Mesenchymal stem cell (in vitro differentiated cells and primary cell): ENCODE data around the gene KPTN.
A peak's percentile ranks its signal among the peaks of the same experiment; 100 is the strongest.

Source experiments
- DNase-seq: peaks from one replicate; pipeline ENCODE4 v3.0.0-alpha.2; 2013
- H2AFZ ChIP-seq: one replicate; pipeline ENCODE4 v1.6.1; 2013; ENCODE audit warnings: low read depth, mild to moderate bottlenecking, control low read depth, inconsistent platforms, low read length, moderate library complexity
- H2AK5ac ChIP-seq: 2 replicates; pipeline ENCODE4 v1.6.1; 2013; ENCODE audit warnings: low read length, moderate library complexity, mild to moderate bottlenecking, inconsistent platforms; ENCODE audit not compliant: severe bottlenecking
- H2BK120ac ChIP-seq: one replicate; pipeline ENCODE4 v1.6.1; 2013; ENCODE audit warnings: low read depth, mild to moderate bottlenecking, inconsistent platforms, low read length, moderate library complexity
- H2BK12ac ChIP-seq, 2 experiments: one replicate each; pipeline ENCODE4 v1.6.1; 2013; ENCODE audit warnings: inconsistent platforms in 2 of 2, low read length in 2 of 2, mild to moderate bottlenecking in 2 of 2, moderate library complexity in 2 of 2, control low read depth in 1 of 2
- H2BK15ac ChIP-seq: one replicate; pipeline ENCODE4 v1.6.1; 2013; ENCODE audit warnings: mild to moderate bottlenecking, low read depth, inconsistent platforms; ENCODE audit not compliant: poor library complexity, severe bottlenecking
- H2BK5ac ChIP-seq: 2 replicates; pipeline ENCODE4 v1.6.1; 2013; ENCODE audit warnings: low read depth, mild to moderate bottlenecking, low read length, control low read depth, inconsistent platforms; ENCODE audit not compliant: poor library complexity, severe bottlenecking
- H3K14ac ChIP-seq, 2 experiments: one replicate each; pipeline ENCODE4 v1.6.1; 2013; ENCODE audit warnings: inconsistent platforms in 2 of 2, low read length in 2 of 2, control low read depth in 1 of 2, mild to moderate bottlenecking in 1 of 2, moderate library complexity in 1 of 2
- H3K18ac ChIP-seq, 2 experiments: one replicate each; pipeline ENCODE4 v1.6.1; 2013; ENCODE audit warnings: inconsistent platforms in 2 of 2, low read length in 2 of 2, control low read depth in 1 of 2, low read depth in 1 of 2, mild to moderate bottlenecking in 1 of 2
- H3K23ac ChIP-seq, 2 experiments: one replicate each; pipeline ENCODE4 v1.6.1; 2013; ENCODE audit warnings: inconsistent platforms in 2 of 2, low read length in 2 of 2, mild to moderate bottlenecking in 2 of 2, moderate library complexity in 2 of 2, control low read depth in 1 of 2
- H3K27ac ChIP-seq: 2 replicates; pipeline ENCODE4 v1.5.1; 2013; ENCODE audit warnings: mild to moderate bottlenecking, moderate library complexity, low read length, control low read depth, inconsistent platforms; ENCODE audit not compliant: poor library complexity, severe bottlenecking
- H3K27me3 ChIP-seq, 2 experiments: 2 replicates each; pipeline versions ENCODE4 v1.6.1 to v1.7.0; 2013; ENCODE audit warnings: low read length in 2 of 2, mild to moderate bottlenecking in 2 of 2, moderate library complexity in 2 of 2, control low read depth in 1 of 2, inconsistent platforms in 1 of 2; ENCODE audit not compliant: control insufficient read depth in 1 of 2, insufficient read depth in 1 of 2
- H3K36me3 ChIP-seq, 2 experiments: 2 replicates each; pipeline versions ENCODE4 v1.6.1 to v1.7.0; 2013; ENCODE audit warnings: low read length in 2 of 2, control low read depth in 1 of 2, inconsistent platforms in 1 of 2, low read depth in 1 of 2, mild to moderate bottlenecking in 1 of 2; ENCODE audit not compliant: insufficient read depth in 2 of 2, control insufficient read depth in 1 of 2
- H3K4ac ChIP-seq, 2 experiments: one replicate each; pipeline ENCODE4 v1.6.1; 2013; ENCODE audit warnings: inconsistent platforms in 2 of 2, low read length in 2 of 2, mild to moderate bottlenecking in 2 of 2, moderate library complexity in 2 of 2, control low read depth in 1 of 2, low read depth in 1 of 2
- H3K4me1 ChIP-seq: 2 replicates; pipeline ENCODE4 v1.6.1; 2013; ENCODE audit warnings: low read depth, low read length, control low read depth; ENCODE audit not compliant: control insufficient read depth, insufficient read depth
- H3K4me2 ChIP-seq: 2 replicates; pipeline ENCODE4 v1.6.1; 2013; ENCODE audit warnings: low read length, mild to moderate bottlenecking, inconsistent platforms; ENCODE audit not compliant: poor library complexity, severe bottlenecking
- H3K4me3 ChIP-seq, 2 experiments: 2 replicates each; pipeline versions ENCODE4 v1.5.1 to v1.7.0; 2013; ENCODE audit warnings: low read length in 2 of 2, mild to moderate bottlenecking in 2 of 2, control low read depth in 1 of 2, low read depth in 1 of 2; ENCODE audit not compliant: insufficient read depth in 1 of 2
- H3K79me1 ChIP-seq: replicated peaks from 2 replicates; pipeline ENCODE4 v1.6.1; 2013; ENCODE audit warnings: mild to moderate bottlenecking, control low read depth, low read length, inconsistent platforms; ENCODE audit not compliant: poor library complexity, severe bottlenecking
- H3K9ac ChIP-seq: 2 replicates; pipeline ENCODE4 v1.7.0; 2013; ENCODE audit warnings: mild to moderate bottlenecking, low read length, moderate library complexity
- H3K9me3 ChIP-seq: 2 replicates; pipeline ENCODE4 v1.7.0; 2013; ENCODE audit warnings: mild to moderate bottlenecking, low read length; ENCODE audit not compliant: control insufficient read depth
- H4K8ac ChIP-seq: one replicate; pipeline ENCODE4 v1.6.1; 2013; ENCODE audit warnings: inconsistent platforms, mild to moderate bottlenecking, low read length, moderate library complexity
- H4K91ac ChIP-seq: one replicate; pipeline ENCODE4 v1.6.1; 2013; ENCODE audit warnings: mild to moderate bottlenecking, low read length, inconsistent platforms
- WGBS: methylation state at CpG from one replicate; pipeline ENCODE4 v1.1.7; 2013; ENCODE audit warnings: mixed read lengths; 5-methylcytosine and 5-hydroxymethylcytosine counted together

The KPTN gene

DNA sequence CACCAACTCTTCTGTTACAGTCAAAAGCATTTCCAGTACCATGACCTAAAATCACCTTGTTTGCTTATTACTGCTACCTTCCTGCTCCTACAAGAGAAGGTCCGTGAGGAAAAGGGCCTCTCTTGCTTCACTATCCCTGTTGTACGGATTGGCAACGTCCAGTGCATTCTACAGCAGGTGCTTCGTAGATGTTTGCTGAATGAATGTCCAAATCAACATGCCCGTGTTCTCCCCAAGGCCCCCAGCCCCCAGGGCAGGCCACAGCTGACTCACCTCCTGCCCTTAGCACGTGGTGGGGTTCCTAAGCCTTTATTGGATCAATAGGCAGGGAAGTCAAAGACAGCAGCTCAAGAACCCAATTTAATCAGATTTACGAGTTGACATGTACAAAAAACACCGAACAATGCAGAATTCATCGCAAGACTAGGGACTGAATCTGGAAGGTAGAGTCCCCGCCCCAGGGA, 36.4 kb upstream of the KPTN start:
- no peak for DNase-seq
- no peak overlapping the region for H3K18ac ChIP-seq

DNA sequence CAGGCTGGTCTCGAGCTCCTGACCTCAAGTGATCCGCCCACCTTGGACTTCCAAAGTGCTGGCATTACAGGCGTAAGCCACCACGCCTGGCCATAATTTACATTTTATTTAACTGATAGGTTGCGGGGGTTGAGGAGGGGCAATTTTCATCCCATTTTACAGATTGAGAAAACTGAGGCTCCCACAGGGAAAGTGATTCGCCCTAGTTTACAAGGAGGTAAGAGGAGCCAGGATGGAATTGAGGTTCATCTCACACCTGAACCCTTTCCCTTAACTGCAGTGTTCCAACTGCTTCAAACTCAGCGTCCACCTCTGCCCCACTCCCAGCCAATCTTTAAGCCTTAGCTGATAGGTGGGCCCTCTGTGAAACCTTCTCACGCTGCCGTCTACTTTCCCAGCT, 34.8 kb upstream of the KPTN start:
- no peak overlapping the region for H3K4me3 ChIP-seq
- peaks cover 10% of the 10 kb centered on the region for H3K4me1 ChIP-seq
- no peak overlapping the region for H2AK5ac ChIP-seq

More for the DNA sequence above, 36.4 kb upstream of the KPTN start:
- no peak overlapping the region for H3K23ac ChIP-seq
- no peak overlapping the region for H2BK15ac ChIP-seq
- H3K79me1 ChIP-seq: no peaks in the 10 kb centered on the region
- H3K27ac ChIP-seq: no peak overlapping the region
- peaks cover 8% of the 10 kb centered on the region for H3K4me1 ChIP-seq
- H4K91ac ChIP-seq: no peak overlapping the region
- H3K4ac ChIP-seq: no peak overlapping the region
- H2AFZ ChIP-seq: no peak overlapping the region
- no peak overlapping the region for H2BK120ac ChIP-seq
- H3K4me2 ChIP-seq: no peak overlapping the region
- no peaks in the 10 kb centered on the region for H3K36me3 ChIP-seq
- 82% methylated on average over 10 of the region's 10 CpGs for WGBS
- no peak overlapping the region for H3K4me3 ChIP-seq
- no peak overlapping the region for H2BK5ac ChIP-seq
- H2AK5ac ChIP-seq: no peak overlapping the region
- H2BK12ac ChIP-seq: peak overlapping the region in 1 of 2 experiments; percentile 67
- H3K14ac ChIP-seq: no peak overlapping the region
- no peak overlapping the region for H3K9ac ChIP-seq
- no peak overlapping the region for H4K8ac ChIP-seq
- no peaks in the 10 kb centered on the region for H3K9me3 ChIP-seq
- peaks cover 24 to 28% of the 10 kb centered on the region in 2 experiments for H3K27me3 ChIP-seq

DNA sequence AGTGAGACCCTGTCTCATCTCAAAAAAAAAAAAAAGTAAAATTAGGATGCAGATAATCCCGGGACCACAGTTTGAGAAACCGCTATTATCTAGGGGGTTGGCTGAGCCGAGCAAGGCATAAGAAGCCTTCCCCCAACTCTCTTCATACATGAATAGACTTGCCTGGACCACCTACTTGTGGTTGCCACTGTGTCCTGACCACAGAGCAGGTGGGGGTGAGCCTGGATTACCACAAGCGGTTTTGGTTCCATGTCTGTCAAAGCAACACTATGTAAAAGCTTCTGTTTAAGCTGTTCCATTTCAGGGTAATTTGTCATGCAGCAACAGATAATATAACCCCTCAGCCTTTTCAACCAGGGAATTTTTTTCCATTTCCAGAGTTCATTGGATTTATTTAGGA, 34.1 kb upstream of the KPTN start:
- H3K79me1 ChIP-seq: no peaks in the 10 kb centered on the region
- no peak overlapping the region for H2AK5ac ChIP-seq
- H2BK120ac ChIP-seq: no peak overlapping the region
- no peak overlapping the region for H3K18ac ChIP-seq
- H2BK12ac ChIP-seq: no peak overlapping the region
- H3K36me3 ChIP-seq: no peaks in the 10 kb centered on the region
- DNase-seq: no peak
- no peak overlapping the region for H3K23ac ChIP-seq
- H2AFZ ChIP-seq: no peak overlapping the region
- H3K27me3 ChIP-seq: peaks cover 16 to 22% of the 10 kb centered on the region in 2 experiments
- H2BK15ac ChIP-seq: no peak overlapping the region
- H3K4ac ChIP-seq: no peak overlapping the region
- no peak overlapping the region for H3K9ac ChIP-seq
- WGBS: 85% methylated on average over 4 of the region's 4 CpGs
- no peak overlapping the region for H3K4me2 ChIP-seq
- peaks cover 10% of the 10 kb centered on the region for H3K4me1 ChIP-seq
- no peak overlapping the region for H3K4me3 ChIP-seq
- no peak overlapping the region for H2BK5ac ChIP-seq
- no peak overlapping the region for H4K8ac ChIP-seq
- no peak overlapping the region for H3K27ac ChIP-seq
- H3K14ac ChIP-seq: no peak overlapping the region
- H3K9me3 ChIP-seq: no peaks in the 10 kb centered on the region
- no peak overlapping the region for H4K91ac ChIP-seq

More for the DNA sequence above, 34.8 kb upstream of the KPTN start:
- H2BK120ac ChIP-seq: no peak overlapping the region
- DNase-seq: no peak
- no peak overlapping the region for H3K9ac ChIP-seq
- no peak overlapping the region for H2BK15ac ChIP-seq
- no peak overlapping the region for H2BK5ac ChIP-seq
- H3K9me3 ChIP-seq: no peaks in the 10 kb centered on the region
- 86% methylated on average over 9 of the region's 9 CpGs for WGBS
- no peak overlapping the region for H3K4ac ChIP-seq
- no peak overlapping the region for H3K4me2 ChIP-seq
- H4K91ac ChIP-seq: no peak overlapping the region
- H2AFZ ChIP-seq: no peak overlapping the region
- H3K79me1 ChIP-seq: no peaks in the 10 kb centered on the region
- no peaks in the 10 kb centered on the region for H3K36me3 ChIP-seq
- no peak overlapping the region for H2BK12ac ChIP-seq
- no peak overlapping the region for H3K23ac ChIP-seq
- no peak overlapping the region for H3K27ac ChIP-seq
- no peak overlapping the region for H3K14ac ChIP-seq
- no peak overlapping the region for H4K8ac ChIP-seq
- peaks cover 21 to 25% of the 10 kb centered on the region in 2 experiments for H3K27me3 ChIP-seq
- no peak overlapping the region for H3K18ac ChIP-seq

DNA sequence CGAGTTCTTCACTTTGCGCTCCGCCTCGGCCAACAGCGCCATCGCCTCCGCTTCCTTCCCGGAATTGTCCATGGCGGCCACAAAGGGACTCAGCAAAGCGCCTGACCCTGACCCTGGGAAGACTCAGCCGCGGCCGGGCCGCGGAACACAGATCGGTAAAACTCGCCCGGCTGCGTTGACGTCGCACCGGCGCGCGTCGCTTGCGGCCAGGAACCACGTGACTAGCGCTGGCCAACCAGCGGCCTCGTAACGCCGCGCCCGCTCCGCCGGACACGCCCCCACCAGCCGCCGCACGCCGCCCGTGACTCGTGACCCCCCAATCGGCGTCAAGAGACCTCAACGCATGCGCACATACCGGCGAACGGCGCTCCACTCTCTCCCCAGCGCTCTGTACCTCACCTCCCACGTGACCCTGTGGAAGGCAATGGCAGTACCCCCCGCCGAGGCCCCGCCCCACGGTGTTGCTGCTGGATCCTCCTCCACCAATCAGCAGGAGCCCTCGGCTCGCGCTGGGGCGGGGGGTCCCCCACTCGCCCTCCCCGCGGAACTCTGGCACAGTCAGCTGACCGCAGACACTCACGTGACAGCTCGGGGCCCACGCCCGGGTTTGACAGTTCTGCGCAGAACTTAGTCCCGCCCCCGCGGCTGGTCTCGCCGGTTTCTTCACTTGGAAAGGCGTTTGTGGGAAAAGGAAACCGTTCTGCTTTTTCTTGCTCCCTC, 31.0 kb upstream of the KPTN start, which contains the start of gene NAPA:
TSS of gene NAPA (minus strand) at position 195 of the 720 bp plus-strand sequence. CDS start at position 72, 123 bp downstream.
- peak within 1 kb of the TSS; percentile 88 to 100 for H3K4me3 ChIP-seq
- no peaks in the 10 kb centered on the region for H3K27me3 ChIP-seq
- peaks cover 11% of the 10 kb centered on the region for H3K79me1 ChIP-seq
- peaks cover 25% of the 10 kb centered on the region for H3K4me1 ChIP-seq
- peak within 1 kb of the TSS; percentile 90 for H4K91ac ChIP-seq
- peak within 1 kb of the TSS; percentile 99 for H3K9ac ChIP-seq
- peak within 1 kb of the TSS; percentile 42 for H2AFZ ChIP-seq
- H3K27ac ChIP-seq: peak within 1 kb of the TSS; percentile 93
- H2BK12ac ChIP-seq: peak within 1 kb of the TSS; percentile 49 to 57
- peak within 1 kb of the TSS; percentile 86 to 89 for H3K18ac ChIP-seq
- H3K4me2 ChIP-seq: peak within 1 kb of the TSS; percentile 94
- peak; percentile 100 for DNase-seq
- H3K14ac ChIP-seq: peak within 1 kb of the TSS in 1 of 2 experiments; percentile 98
- no peaks in the 10 kb centered on the region for H3K9me3 ChIP-seq
- H2AK5ac ChIP-seq: peak within 1 kb of the TSS; percentile 40
- H3K36me3 ChIP-seq: peaks cover 4 to 9% of the 10 kb centered on the region in 2 experiments
- peak within 1 kb of the TSS; percentile 87 for H2BK15ac ChIP-seq
- peak within 1 kb of the TSS; percentile 86 for H4K8ac ChIP-seq
- peak within 1 kb of the TSS; percentile 84 to 89 for H3K4ac ChIP-seq
- peak within 1 kb of the TSS; percentile 91 for H2BK120ac ChIP-seq
- WGBS: under 1% methylated on average over 71 of the region's 78 CpGs
- peak within 1 kb of the TSS; percentile 48 for H2BK5ac ChIP-seq
- H3K23ac ChIP-seq: peak within 1 kb of the TSS in 1 of 2 experiments; percentile 86
